Activated naive CD8-positive, alpha-beta T cell treated with anti-CD3 and anti-CD28 coated beads, Interleukin-2, amount 50 U/mL, for 16 hours (primary cell): ENCODE data around the gene REC114.
"Not testable (repeated sequence)": the region's sequence is repeated elsewhere in the genome, so short reads cannot be mapped to it uniquely, and the experiment has no call there.

ENCODE experiments used
- DNase-seq: peaks from one replicate; pipeline ENCODE4 v3.0.0-alpha.2; 2020; ENCODE audit warnings: low read depth, low spot score

REC114 gene

DNA sequence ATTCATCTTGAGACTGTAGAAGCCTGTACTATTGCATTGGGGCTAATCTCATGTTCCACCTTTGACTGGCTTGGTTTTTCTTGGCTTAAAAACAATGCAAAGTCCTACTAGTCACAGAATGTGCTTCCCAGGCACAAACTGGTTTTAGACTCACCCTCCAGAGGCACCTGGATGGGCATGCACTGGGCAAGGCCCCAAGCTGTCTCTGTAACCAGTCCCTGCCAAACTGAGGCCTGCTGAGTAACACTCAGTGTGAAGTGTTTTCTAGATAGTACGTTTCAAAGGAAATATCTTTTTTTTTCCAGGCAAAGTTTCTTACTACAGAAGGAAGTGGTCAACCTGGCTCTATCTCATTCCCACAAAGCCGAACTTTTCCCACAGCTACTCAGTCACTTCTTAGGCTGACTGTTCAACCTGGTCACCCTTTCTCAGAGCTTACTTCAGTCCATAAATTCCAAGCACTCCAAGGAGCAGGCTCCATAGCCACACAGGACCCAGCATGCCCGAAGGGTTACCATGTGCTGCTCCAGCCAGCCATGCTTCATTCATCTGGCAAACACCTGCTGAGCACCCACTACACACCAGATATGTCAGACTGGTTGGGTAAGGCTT, 132.8 kb downstream of the REC114 start:
- DNase-seq, result no peak

GRCh38 chr15:73577593-73577992, 134.6 kb downstream of the REC114 start:
- DNase-seq, result not testable (repeated sequence)

GRCh38 chr15:73578026-73578425, 135.1 kb downstream of the REC114 start:
- DNase-seq, result no peak

DNA sequence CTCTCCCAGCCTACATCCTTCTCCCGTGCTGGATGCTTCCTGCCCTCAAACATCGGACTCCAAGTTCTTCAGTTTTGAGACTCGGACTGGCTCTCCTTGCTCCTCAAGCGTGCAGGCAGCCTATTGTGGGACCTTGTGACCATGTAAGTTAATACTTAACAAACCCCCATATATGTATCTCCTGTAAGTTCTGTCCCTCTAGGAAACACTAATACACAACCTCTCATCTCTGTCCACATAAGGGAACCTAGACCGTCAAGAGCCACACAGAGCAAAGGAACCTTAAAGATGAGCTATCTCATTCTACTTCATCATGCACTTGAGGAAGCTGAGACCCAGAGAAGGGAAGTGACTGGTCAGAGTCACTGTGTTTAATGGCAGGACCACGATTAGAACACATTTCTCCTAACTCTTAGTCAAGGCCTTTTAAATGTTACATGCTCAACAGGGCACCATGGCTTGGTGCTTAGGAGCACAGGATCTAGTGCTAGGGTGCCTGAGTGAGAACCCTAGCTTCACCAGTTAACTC, 140.0 kb downstream of the REC114 start:
- DNase-seq, result no peak

DNA sequence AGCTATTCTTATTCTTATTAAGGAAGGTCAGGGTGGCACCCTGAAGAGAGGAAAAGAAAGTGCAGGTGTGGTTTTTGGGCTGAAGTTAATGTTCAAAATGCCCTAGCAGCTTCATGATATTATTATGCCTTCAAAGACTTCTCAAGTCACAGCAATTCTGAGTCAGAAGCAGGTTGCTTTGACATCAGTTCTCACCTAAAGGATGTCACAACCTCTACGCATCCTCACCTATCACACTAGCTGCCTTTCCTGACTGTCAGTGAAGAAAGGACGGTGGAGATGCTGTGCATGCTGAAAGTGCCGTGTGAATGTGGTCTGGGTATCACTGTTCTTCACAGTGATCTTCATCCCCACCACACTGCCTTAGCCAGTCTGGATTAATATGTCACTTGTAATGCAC, 140.6 kb downstream of the REC114 start:
- DNase-seq, result no peak

GRCh38 chr15:73584699-73585420, 141.9 kb downstream of the REC114 start:
- no peak for DNase-seq

- no peak for DNase-seq
Observed at GRCh38 chr15:73585871-73586654, 143.1 kb downstream of the REC114 start.

- no peak for DNase-seq
Observed at GRCh38 chr15:73589766-73590165, 146.8 kb downstream of the REC114 start.

DNA sequence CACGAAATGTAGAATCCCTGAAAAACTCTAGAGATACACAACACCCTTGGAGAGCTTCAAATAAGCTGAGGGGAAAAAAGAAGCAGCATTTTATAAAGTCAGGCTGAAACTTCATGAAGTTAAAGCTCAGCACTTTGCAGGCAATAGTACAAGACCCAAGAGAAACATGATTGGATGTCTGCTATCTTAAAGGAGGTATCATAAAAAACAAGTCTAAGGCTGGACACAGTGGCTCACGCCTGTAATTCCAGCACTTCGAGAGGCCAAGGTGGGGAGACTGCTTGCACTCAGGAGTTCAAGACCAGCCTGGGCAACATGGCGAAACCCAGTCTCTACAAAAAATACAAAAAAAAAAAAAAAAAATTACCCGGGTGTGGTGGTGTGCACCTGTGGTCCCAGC, 147.3 kb downstream of the REC114 start:
- DNase-seq, result no peak

- DNase-seq, result no peak
Observed at GRCh38 chr15:73593304-73594074, 150.5 kb downstream of the REC114 start.

GRCh38 chr15:73594109-73594508, 151.1 kb downstream of the REC114 start:
- no peak for DNase-seq

- no peak for DNase-seq
Observed at GRCh38 chr15:73596174-73596573, 153.2 kb downstream of the REC114 start.

DNA sequence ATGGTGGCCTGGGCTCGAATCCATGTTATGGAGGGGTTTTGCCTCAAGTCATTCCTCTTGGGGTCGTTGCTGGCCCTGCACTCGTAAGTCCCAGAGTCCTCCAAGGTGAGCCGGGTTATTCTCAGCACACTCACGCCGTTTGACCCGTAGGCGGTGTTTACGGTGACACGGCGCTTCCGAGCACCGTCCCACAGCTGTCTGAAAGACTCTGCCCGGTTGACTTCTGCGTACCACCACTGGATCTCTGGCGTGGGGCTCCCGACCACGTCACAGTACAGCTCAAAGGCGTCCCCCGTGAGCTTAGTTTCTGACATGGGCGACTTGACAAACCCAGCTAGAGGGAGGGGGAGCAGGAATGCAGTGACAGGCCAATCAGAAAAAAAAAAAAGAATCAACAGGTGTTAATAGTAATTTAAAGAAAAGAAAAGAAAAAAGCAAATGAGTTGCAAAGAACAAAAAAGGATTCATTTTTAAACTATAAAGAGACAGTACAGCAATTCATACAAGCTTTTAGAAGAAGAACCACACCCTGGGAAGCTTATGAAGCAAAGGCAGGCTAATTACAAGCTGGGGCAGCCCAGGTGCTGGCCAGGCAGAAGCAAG, 154.2 kb downstream of the REC114 start:
- DNase-seq, result no peak

DNA sequence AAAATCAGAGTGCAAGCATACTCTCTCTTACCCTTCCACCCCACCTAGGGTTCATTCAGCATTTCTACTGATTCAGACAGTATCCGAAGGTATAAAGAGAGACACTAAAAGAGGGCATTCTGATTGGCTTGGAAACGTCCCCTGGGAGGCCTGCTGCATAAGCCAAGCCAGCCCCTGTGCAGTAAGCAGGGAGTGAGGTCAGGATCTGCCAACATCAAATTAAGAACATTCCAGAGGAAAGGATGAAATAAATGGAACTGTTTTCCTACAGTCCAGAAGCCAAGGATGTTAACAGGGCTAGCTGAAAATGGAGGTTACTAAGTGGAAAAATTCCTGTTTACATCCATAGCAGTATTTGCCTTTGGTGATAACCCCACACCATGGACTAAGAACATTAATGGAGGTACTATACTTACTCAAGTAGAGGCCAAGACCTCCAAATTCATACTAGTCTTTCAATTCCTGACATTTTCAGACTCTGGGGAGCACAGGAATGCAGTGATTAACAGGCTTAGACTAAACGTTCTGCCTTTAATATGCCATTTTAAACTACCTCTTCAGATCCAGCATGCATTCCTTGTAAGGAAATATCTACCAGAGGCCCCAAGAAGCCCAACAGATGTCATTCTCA, 155.7 kb downstream of the REC114 start:
- no peak for DNase-seq

- no peak for DNase-seq
Observed at GRCh38 chr15:73599934-73600333, 157.0 kb downstream of the REC114 start.

DNA sequence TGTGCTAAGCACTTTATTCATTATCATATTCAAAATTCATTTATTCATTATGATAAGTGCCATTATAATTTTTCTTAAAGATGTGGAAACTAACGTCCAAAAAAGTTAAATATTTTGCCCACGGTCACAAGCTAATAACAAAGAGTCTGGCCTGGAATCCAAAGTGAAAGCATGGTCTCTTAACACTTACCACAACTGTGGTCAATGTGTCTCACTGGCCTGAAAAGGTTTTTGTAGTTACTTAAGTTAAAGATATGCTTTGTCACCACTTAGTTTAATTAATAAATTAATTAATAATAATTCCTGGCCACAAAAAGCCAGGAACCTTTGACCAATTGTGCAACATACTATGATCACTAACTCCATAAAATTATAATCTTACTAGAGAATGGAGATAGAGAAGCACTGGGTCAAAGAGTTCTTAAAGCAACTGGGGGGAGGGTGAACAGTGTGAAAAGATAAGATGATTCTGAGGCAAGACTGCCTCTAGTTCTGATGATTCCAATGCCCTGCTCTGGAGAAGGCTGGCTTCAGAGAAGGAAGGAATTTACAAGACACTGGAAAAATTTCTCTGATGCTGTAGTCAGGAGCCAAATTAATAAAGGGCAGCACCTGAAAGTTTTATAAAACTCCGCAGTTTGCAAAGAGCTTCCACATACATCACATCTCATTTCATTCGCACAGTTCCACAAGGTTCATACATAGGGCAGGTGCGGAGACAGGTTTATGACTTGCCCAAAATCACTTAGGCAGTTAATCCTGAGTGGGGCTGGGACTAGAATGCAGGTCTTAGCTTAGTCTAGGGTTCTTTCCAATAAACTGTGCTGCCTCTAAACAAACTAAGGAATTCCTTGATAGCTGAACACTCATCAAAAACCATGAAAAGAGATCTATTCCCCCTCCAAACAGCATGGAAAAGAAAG, 157.7 kb downstream of the REC114 start:
- no peak for DNase-seq

- no peak for DNase-seq
Observed at GRCh38 chr15:73601451-73602445, 158.8 kb downstream of the REC114 start.

DNA sequence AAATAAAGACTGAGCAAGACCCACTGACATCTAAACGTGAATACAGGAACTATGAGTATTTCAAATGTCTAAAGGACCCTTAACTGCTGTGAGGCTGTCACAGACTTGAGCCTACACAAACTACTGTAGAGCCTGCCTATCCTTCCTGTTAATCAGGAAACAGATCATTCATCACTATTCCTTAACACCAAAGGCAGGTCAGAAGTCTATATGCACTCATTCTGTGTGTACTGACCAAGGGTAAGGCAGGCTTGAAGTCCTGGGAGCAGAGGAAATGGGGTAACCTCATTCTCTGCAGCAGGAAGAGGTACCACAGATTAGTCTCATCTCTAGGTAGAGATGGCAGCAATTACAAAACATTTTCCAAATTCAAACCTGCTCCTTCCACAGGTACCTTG, 159.5 kb downstream of the REC114 start:
- DNase-seq, result no peak
